Heart left ventricle (tissue), 16 donors: ENCODE results near the gene OR6A2. TPM values are rescaled to one million over a fixed set of nuclear protein-coding genes. Genes with fewer than 3 reads are reported as not detected.

Experiments
- ATAC-seq, 4 donors: fragments of 200-7000 bp; cut with Tn5 transposase; one replicate each; pipeline ENCODE4 v1.9.1; 2020 to 2022; ENCODE audit warnings: moderate library complexity in 4 of 4, mild to moderate bottlenecking in 3 of 4, moderate number of reproducible peaks in 1 of 4
- DNase-seq, 5 donors: peaks; one replicate each; pipeline ENCODE4 v3.0.0-alpha.2; 2020
- H3K27ac ChIP-seq, 12 donors: fragments of 200-600 bp; sonication (generic) in 4 of 12; one replicate each; pipeline versions ENCODE4 v1.5.0 to v1.8.0; 2016 to 2022; ENCODE audit warnings: mild to moderate bottlenecking in 2 of 12
- H3K27me3 ChIP-seq, 9 donors: fragments of 200-600 bp; sonication (generic) in 2 of 9; one replicate each; pipeline versions ENCODE4 v1.5.1 to v1.8.0; 2016 to 2022; ENCODE audit warnings: mild to moderate bottlenecking in 3 of 9
- H3K36me3 ChIP-seq, 9 donors: fragments of 200-600 bp; sonication (generic) in 2 of 9; one replicate each; pipeline versions ENCODE4 v1.5.0 to v1.8.0; 2018 to 2022; ENCODE audit warnings: mild to moderate bottlenecking in 2 of 9
- H3K4me1 ChIP-seq, 12 donors: fragments of 200-600 bp; sonication (generic) in 4 of 12; one replicate each; pipeline versions ENCODE4 v1.5.0 to v1.8.0; 2016 to 2022; ENCODE audit warnings: mild to moderate bottlenecking in 3 of 12
- H3K4me3 ChIP-seq, 12 donors: fragments of 200-600 bp; sonication (generic) in 4 of 12; one replicate each; pipeline versions ENCODE4 v1.5.0 to v1.8.0; 2017 to 2022; ENCODE audit warnings: mild to moderate bottlenecking in 9 of 12, moderate library complexity in 4 of 12
- H3K9me3 ChIP-seq, 12 donors: fragments of 200-600 bp; sonication (generic) in 4 of 12; one replicate each; pipeline versions ENCODE4 v1.5.0 to v1.8.0; 2016 to 2022; ENCODE audit warnings: mild to moderate bottlenecking in 1 of 12
- POLR2A ChIP-seq, 2 donors: fragments of 450-650 bp; IDR thresholded peaks; one replicate each; pipeline ENCODE4 v1.6.1; 2017; ENCODE audit warnings: antibody characterized with exemption in 2 of 2, mild to moderate bottlenecking in 2 of 2, moderate library complexity in 2 of 2
- WGBS, 4 donors: extraction: QIAGEN DNeasy Blood & Tissue Kit in 2 of 4; methylation state at CpG; one replicate each; pipeline versions ENCODE4 v1.1.5 to v1.1.7; 2013 to 2018; 5-methylcytosine and 5-hydroxymethylcytosine counted together
- intact Hi-C, 10 donors: fragments of 100-400 bp; cut with DNase I; formaldehyde crosslinking; loops; one replicate each; pipeline versions ENCODE4 v1.11.1 to v1.14.2; 2022
- polyA plus RNA-seq, 2 donors: library from polyadenylated mRNA; stranded (reverse); fragments of 200-250 nt; gene quantifications; one replicate each; pipeline ENCODE4 v1.2.3, GENCODE V29; 2013
- total RNA-seq, 9 donors: library from RNA; depleted of rRNA in 2 of 9; stranded (reverse); fragments of >200 nt in 2 of 9; fragmentation: NEBNext Ultra II Directional in 3 of 9; extraction: Animal tissue kit (Norgen Biotek cat#: 25700) in 3 of 9; gene quantifications; one replicate each; pipeline versions ENCODE4 v1.1.0 to v1.2.4, GENCODE V29; 2016 to 2023
- TF ChIP-seq, protein P1 (sequence below), 12 donors: fragments of 200-600 bp; sonication (generic) in 4 of 12; IDR thresholded peaks; one replicate each; pipeline versions ENCODE4 v1.5.0 to v1.8.0; 2018 to 2022; ENCODE audit warnings: antibody characterized with exemption in 12 of 12, mild to moderate bottlenecking in 5 of 12
- donor health status: ischemic (EF 13 %, LVEDD 7.1; RV severe dilation, severe dysfunction).
- donor health status: healthy with polysubstance abuse.
- donor health status: DM: no; HTN: yes; CAD: no.
- donor health status: DM: no; HTN: no; CAD: no.
- donor health status: ischemic (EF 25% LVEDD 6.9; RV normal size, moderate dysfunction).
- donor health status: ischemic (EF 25% LVEDD 5.7; RV mildly dilated, moderate dysfunction).
- donor health status: healthy.
- donor health status: DM: yes; HTN: yes; CAD: no.
- donor health status: ischemic (EF 35%, LVEDD 5.7; RV mildly dilated, moderate dysfunction).
- donor health status: nonischemic (EF 11% LVEDD 7.7; RV severe dilation, severe dysfunction).
- donor health status: DM: yes; HTN: yes; CAD: no.
- donor health status: PGD.
- donor health status: ischemic (EF 29% LVEDD 5.4; RV normal size, mild dysfunction).
- donor health status: nonischemic (EF 23%, LVEDD 6.1; RV moderate dilation, normal function).

The OR6A2 gene
- total and polyA plus RNA-seq, 11 donors: 0.29 TPM; not detected in 10

DNA sequence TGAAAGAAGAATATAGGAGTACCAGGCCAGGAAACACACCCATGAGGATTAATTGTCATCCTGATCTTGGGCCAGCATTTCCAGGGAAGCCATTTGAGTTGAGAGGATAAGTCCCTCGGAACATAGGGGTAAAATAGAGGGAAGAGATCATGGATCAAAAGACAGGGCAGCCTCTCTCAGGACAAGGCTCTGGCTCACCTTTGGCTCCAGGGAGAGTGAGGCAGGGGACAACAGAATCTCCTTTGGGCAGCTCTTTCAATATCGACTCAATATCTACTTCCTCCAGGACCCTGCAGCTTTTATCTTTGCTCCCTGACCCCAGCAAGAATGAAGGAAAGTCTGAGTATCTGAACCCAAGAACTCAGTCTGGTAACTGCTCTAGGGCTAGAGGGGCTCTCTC lies 16.8 kb downstream of the OR6A2 start, which contains the start of gene OR2AG1:
Gene OR2AG1, plus strand, starts transcription at position 301 of the 400 bp plus-strand sequence. CDS start 2,018 bp downstream, outside the sequence.
- Histone ChIP-seq H3K27me3 (no peaks in the 10 kb centered on the region), H3K9me3 (no peaks in the 10 kb centered on the region), H3K27ac (no peak within 1 kb of the TSS), H3K4me3 (no peak within 1 kb of the TSS), H3K4me1 (no peaks in the 10 kb centered on the region), H3K36me3 (no peaks in the 10 kb centered on the region)
- WGBS, 4 donors: 52 to 66% (median 57%) methylated on average over 2 of the region's 2 CpGs
- no peak for DNase-seq
- intact Hi-C loops: no loop called here
- TF ChIP-seq, protein P1, sequence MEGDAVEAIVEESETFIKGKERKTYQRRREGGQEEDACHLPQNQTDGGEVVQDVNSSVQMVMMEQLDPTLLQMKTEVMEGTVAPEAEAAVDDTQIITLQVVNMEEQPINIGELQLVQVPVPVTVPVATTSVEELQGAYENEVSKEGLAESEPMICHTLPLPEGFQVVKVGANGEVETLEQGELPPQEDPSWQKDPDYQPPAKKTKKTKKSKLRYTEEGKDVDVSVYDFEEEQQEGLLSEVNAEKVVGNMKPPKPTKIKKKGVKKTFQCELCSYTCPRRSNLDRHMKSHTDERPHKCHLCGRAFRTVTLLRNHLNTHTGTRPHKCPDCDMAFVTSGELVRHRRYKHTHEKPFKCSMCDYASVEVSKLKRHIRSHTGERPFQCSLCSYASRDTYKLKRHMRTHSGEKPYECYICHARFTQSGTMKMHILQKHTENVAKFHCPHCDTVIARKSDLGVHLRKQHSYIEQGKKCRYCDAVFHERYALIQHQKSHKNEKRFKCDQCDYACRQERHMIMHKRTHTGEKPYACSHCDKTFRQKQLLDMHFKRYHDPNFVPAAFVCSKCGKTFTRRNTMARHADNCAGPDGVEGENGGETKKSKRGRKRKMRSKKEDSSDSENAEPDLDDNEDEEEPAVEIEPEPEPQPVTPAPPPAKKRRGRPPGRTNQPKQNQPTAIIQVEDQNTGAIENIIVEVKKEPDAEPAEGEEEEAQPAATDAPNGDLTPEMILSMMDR (IDR thresholded peaks at IDR 0.05): no peak
- TF ChIP-seq POLR2A (IDR thresholded peaks at IDR 0.05): no peak
- no peak for ATAC-seq

DNA sequence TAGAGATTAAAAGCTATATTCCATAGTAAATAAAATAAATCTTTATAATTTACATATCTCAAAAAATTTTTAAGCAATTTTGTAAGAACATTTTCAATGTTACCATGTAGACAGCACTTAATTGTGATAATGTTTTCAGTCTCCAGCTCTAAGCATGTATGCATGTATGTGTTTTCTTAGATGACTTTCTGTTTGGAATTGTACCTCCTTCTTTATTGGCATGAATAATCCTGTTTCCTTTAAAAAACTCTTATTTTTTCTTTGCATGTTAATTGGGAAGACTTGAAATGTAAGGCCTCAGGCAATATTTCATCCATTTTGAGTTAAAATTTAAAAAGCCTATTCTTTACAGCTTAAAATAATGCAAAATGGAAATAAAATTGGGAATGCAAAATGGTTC lies 18.7 kb downstream of the OR6A2 start:
- intact Hi-C loops: no loop called here
- H3K27me3 ChIP-seq: no peaks in the 10 kb centered on the region
- H3K36me3 ChIP-seq: no peaks in the 10 kb centered on the region
- no peak for TF ChIP-seq POLR2A (IDR thresholded peaks at IDR 0.05)
- TF ChIP-seq, protein P1 (IDR thresholded peaks at IDR 0.05): no peak
- no peak overlapping the region for H3K27ac ChIP-seq
- DNase-seq (no peak), ATAC-seq (no peak)
- no peaks in the 10 kb centered on the region for H3K4me1 ChIP-seq
- no peak overlapping the region for H3K4me3 ChIP-seq
- no peaks in the 10 kb centered on the region for H3K9me3 ChIP-seq

DNA sequence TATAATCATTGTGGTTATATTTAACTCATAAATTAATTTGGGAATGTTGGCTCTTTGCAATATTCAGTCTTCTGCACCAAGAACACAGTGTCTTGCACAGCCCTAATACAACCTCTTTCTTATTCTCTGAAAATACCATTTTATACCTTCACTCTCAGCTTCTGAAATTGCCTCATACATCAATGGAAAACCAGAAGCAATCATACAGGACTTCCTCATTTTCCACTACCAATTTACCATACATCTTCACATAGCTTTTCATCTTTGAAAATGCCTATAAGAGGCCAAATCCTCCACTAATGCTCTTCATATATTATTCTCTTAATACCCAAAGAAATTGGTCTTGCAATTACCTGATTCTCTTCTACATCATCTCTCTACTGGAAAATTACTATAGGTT lies 21.0 kb downstream of the OR6A2 start:
- ATAC-seq: no peak
- no peak for DNase-seq
- H3K27ac ChIP-seq: no peak overlapping the region
- H3K9me3 ChIP-seq: no peaks in the 10 kb centered on the region
- H3K27me3 ChIP-seq: no peaks in the 10 kb centered on the region
- no peak for TF ChIP-seq POLR2A (IDR thresholded peaks at IDR 0.05)
- TF ChIP-seq, protein P1 (IDR thresholded peaks at IDR 0.05): no peak
- intact Hi-C loops: no loop called here
- no peak overlapping the region for H3K4me3 ChIP-seq
- no peaks in the 10 kb centered on the region for H3K4me1 ChIP-seq
- no peaks in the 10 kb centered on the region for H3K36me3 ChIP-seq

DNA sequence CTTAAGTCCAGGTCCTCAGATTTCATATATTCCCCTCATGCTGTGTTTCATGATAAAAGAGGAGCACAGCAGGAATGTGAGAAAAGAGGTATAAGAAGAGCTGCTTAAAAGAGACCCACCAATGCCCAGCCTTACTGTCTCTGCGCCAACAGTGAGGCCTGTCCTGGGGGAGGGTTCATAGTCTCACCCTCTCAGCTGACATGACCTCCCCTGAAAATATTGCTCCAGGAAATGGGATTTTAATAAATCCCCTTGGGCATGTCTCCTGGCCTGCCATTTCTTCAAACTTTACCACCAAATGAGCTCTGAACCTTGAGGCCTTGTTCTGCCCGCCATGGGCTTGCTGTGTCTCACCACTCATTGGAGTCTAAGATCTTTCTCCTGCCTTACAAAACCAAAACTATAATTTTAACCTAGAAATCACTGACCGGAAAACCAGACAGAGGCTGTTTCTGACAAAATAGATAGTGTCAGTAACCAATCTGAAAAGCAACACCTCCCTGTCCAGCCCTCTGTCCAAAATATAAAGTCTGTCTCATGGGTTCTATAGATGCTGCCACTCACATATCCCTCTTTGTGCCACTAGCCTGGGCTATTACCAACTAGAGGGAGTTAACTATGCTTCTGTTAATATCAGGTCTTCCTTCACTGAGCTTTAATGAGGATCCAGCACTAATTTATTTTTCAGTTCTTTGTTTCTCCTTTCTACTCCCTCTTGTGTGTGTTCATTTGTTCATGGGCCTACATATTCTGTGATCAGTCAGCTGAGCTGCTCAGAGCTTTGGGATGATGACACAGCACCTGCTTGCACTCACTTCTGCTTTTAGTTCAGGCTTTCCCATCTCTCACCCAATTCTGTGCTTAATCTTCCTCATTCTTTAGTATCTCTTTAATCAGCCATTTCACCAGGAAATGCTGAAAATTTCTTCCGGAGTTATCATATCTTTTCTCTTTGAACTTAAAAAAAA lies 27.3 kb downstream of the OR6A2 start, which contains the start of gene OR2AG2:
Gene OR2AG2, minus strand, starts transcription at position 51 of the 968 bp plus-strand sequence. CDS start 3,019 bp downstream, outside the sequence.
- no peaks in the 10 kb centered on the region for H3K9me3 ChIP-seq
- H3K4me1 ChIP-seq: no peaks in the 10 kb centered on the region
- no peak within 1 kb of the TSS for H3K4me3 ChIP-seq
- WGBS, 4 donors: 60 to 85% (median 74%) methylated on average over 3 to 4 of the region's 4 CpGs
- H3K27me3 ChIP-seq: no peaks in the 10 kb centered on the region
- TF ChIP-seq, protein P1 (IDR thresholded peaks at IDR 0.05): no peak
- TF ChIP-seq POLR2A (IDR thresholded peaks at IDR 0.05): no peak
- ATAC-seq (peak in 2 of 4 donors; percentile 66 to 69), DNase-seq (peak in 1 of 5 donors; percentile 25)
- peak within 1 kb of the TSS in 1 of 12 donors; percentile 69 for H3K27ac ChIP-seq
- no peaks in the 10 kb centered on the region for H3K36me3 ChIP-seq
- intact Hi-C loops: no loop called here
